Measurements from ENCODE around the gene ST3GAL3.

Gene ST3GAL3

DNA sequence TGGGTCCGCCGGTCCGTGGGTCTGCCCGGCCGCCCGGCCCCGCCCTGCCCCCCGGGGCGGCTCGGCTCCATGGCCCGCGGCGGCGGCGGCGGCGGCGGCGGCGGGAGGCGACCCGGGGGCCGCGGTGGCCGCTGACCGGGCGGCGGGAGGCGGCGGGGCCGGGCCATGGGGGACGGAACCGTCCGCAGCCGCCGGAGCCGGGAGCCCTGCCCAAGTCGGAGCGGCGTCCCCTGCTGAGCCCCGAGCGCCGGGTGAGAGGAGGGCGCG is 271.9 kb downstream of the ST3GAL3 start:
- ChIA-PET POLR2A (no interaction called here), CTCF (no interaction called here)
- TF ChIP-seq, protein P1, sequence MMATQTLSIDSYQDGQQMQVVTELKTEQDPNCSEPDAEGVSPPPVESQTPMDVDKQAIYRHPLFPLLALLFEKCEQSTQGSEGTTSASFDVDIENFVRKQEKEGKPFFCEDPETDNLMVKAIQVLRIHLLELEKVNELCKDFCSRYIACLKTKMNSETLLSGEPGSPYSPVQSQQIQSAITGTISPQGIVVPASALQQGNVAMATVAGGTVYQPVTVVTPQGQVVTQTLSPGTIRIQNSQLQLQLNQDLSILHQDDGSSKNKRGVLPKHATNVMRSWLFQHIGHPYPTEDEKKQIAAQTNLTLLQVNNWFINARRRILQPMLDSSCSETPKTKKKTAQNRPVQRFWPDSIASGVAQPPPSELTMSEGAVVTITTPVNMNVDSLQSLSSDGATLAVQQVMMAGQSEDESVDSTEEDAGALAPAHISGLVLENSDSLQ (IDR thresholded peaks at IDR 0.05), result no peak
- TF ChIP-seq ZNF384 (IDR thresholded peaks at IDR 0.05), result no peak
- no peak for TF ChIP-seq ARNT (IDR thresholded peaks at IDR 0.05)
- TF ChIP-seq CTBP1 (IDR thresholded peaks at IDR 0.05; ENCODE audit: borderline replicate concordance), result no peak
- DNase-seq (ENCODE audit: extremely low spot score), result no peak

DNA sequence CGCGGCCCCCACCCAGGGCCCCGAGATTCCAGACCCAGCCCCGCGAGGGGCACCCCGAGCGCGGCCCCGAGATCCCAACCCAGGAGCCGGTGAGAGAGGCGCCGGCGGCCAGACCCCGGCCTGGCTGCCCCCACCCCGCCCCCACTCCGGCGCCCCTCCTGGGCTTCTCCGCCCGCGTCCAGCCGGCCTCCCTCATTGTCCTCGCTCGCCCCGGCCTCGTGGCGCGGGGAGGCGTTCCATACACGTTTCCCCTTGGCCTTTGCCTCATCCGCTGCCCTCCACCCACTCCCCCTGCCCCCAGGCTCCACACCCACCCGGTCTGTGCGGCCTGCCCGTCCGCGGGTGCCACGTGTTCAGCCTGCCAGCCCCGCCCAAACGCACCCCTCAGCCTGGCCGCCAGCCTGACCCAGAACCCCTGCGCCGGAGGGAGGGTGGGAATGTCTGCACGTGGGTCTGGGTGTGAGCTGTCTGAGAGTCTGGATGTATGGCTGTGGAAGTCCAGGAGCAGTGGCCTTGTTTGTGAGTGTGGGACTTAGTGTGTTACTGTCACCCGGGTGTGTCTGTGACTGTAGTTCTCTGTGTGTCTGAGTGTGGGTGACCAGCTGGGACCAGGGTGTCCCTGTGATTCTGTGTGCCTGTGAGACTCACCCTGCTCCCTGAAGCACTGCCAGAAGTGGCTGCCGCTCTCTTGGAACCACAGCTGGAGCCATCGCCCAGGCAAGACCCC is 272.4 kb downstream of the ST3GAL3 start:
- TF ChIP-seq L3MBTL2 (conservative IDR thresholded peaks at IDR 0.05) (peak; percentile 85), ELF4 (IDR thresholded peaks at IDR 0.05) (no peak), BHLHE40 (IDR thresholded peaks at IDR 0.05; ENCODE audit: borderline replicate concordance) (no peak), ARNT (IDR thresholded peaks at IDR 0.05) (no peak)
- ChIA-PET POLR2A (no interaction called here), CTCF (no interaction called here)
- DNase-seq (ENCODE audit: extremely low spot score), result no peak

DNA sequence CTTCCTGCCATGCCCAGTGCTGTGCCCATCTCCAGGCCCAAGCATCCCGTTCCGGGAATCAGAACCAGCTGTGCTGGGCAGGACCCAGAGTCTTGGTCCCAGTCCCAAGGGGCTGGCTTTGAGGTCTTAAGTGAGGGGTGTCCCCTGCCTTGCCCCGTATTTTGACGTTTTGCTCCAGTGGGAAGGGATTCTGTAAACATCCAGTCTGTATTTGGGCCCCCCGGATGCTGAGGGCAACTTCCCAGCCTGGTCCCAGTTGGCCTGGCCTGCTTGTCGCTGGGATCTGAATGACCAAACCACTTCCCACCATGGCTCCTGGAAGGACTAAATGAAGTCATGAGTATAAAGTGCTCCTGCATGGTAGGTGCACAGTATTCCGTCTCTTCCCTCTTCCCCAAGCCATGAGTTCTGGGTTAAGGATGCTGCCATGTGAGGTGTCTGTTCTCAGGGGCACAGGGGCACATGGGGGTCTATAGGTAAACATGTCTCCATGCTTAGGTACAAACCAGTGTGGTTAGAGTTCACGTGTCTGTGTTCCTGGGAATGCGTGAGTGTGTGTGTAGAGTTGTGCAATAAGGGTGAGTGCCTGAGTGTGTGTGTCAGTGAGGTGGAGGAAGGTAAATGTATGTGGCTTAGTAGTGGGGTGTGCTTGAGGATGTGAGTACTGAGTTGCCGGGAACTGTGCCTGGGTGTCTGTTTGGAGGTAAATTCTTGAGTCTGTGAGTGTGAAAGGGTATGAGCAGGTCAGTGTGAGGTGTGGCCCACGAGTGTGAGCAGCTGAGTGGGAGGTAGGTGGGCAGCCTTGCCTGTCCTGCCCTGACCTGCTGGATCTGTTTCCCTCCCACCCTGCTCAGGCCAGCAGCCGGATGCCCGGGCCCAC is 273.2 kb downstream of the ST3GAL3 start:
- ChIA-PET POLR2A (no interaction called here), CTCF (no interaction called here)

More for the DNA sequence above, 273.2 kb downstream of the ST3GAL3 start:
- no peak for DNase-seq (ENCODE audit: extremely low spot score)
- TF ChIP-seq CTBP1 (IDR thresholded peaks at IDR 0.05; ENCODE audit: borderline replicate concordance), result no peak
- no peak for TF ChIP-seq ZNF384 (IDR thresholded peaks at IDR 0.05)
- TF ChIP-seq FOXA1 (IDR thresholded peaks at IDR 0.05), result no peak
- no peak for TF ChIP-seq L3MBTL2 (conservative IDR thresholded peaks at IDR 0.05)
- TF ChIP-seq ARNT (IDR thresholded peaks at IDR 0.05), result no peak
- TF ChIP-seq SP1 (IDR thresholded peaks at IDR 0.05), result no peak
